Activated B cell treated with CpG ODN at 0.5 μM for 24 hours (primary cell): ENCODE results near the gene SPRR1A. TPM values are rescaled to one million over a fixed set of nuclear protein-coding genes. Genes with fewer than 3 reads are reported as not detected.

ENCODE experiments used
- ATAC-seq: fragments of 200-7000 bp; cut with Tn5 transposase; one replicate; pipeline ENCODE4 v1.10.0; 2021; ENCODE audit warnings: low read depth, mild to moderate bottlenecking, moderate library complexity
- CTCF ChIA-PET: fragments of 350-600 bp; sonication (Branson Sonifier 250); formaldehyde crosslinking; loops from one replicate; lab custom pipeline; 2021; ENCODE audit warnings: antibody characterized with exemption; lab: Charles Lee
- POLR2A ChIA-PET: fragments of 350-600 bp; sonication (Branson Sonifier 250); formaldehyde crosslinking; loops from one replicate; lab custom pipeline; 2021; ENCODE audit warnings: antibody characterized with exemption; lab: Charles Lee
- DNase-seq: peaks from one replicate; pipeline ENCODE4 v3.0.0; 2022
- H3K27ac Mint-ChIP-seq: one replicate; pipeline ENCODE4 v1.8.0; 2020; ENCODE audit warnings: mixed read lengths
- H3K27me3 Mint-ChIP-seq: one replicate; pipeline ENCODE4 v1.8.0; 2021; ENCODE audit warnings: mixed read lengths
- H3K36me3 Mint-ChIP-seq: one replicate; pipeline ENCODE4 v1.8.0; 2021; ENCODE audit warnings: low read depth, mixed read lengths
- H3K4me1 Mint-ChIP-seq: one replicate; pipeline ENCODE4 v1.8.0; 2021; ENCODE audit warnings: mixed read lengths
- H3K4me3 Mint-ChIP-seq: one replicate; pipeline ENCODE4 v1.8.0; 2020; ENCODE audit warnings: mild to moderate bottlenecking, mixed read lengths
- H3K9me3 Mint-ChIP-seq: one replicate; pipeline ENCODE4 v1.8.0; 2020; ENCODE audit warnings: mixed read lengths
- intact Hi-C: fragments of 100-400 bp; cut with micrococcal nuclease; formaldehyde crosslinking; loops from one replicate; pipeline ENCODE4 v1.15.1; 2024
- total RNA-seq: library from RNA; stranded (reverse); gene quantifications from 2 replicates; pipeline ENCODE4 v1.2.3, GENCODE V29; 2022
- TF ChIP-seq, protein P1 (sequence below): fragments of 200-600 bp; IDR thresholded peaks from one replicate; pipeline ENCODE4 v1.8.0; 2022; ENCODE audit warnings: antibody characterized with exemption, mild to moderate bottlenecking

The SPRR1A gene
- total RNA-seq, 1 donor from 2014 or later = not detected

DNA sequence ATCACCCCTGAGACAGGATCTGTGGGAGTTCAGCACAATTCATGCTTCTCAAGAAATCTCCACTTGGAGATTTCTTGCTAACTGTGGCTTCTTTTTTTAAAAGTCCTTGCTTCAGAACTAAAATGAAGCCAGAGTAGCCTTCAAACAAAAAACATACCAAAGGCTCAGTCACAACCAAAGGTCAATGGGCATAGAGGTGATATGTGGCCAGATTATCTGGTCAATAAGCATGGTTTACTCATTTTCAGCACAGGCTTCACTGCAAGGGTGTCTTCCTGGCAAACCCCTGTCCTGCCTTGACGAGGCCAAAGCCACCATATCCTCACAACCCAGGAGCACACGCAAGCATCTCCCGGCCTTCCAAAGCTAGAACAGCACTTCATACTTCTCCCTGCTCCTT is 24.6 kb upstream of the SPRR1A start:
- no peak for DNase-seq
- Mint-ChIP-seq H3K36me3 (no peaks in the 10 kb centered on the region), H3K9me3 (no peaks in the 10 kb centered on the region), H3K27me3 (no peaks in the 10 kb centered on the region), H3K27ac (no peak overlapping the region), H3K4me1 (peaks cover 8% of the 10 kb centered on the region), H3K4me3 (no peak overlapping the region)
- ChIA-PET POLR2A (no interaction called here), CTCF (no interaction called here)
- intact Hi-C loops = no loop called here
- no peak for ATAC-seq
- TF ChIP-seq, protein P1, sequence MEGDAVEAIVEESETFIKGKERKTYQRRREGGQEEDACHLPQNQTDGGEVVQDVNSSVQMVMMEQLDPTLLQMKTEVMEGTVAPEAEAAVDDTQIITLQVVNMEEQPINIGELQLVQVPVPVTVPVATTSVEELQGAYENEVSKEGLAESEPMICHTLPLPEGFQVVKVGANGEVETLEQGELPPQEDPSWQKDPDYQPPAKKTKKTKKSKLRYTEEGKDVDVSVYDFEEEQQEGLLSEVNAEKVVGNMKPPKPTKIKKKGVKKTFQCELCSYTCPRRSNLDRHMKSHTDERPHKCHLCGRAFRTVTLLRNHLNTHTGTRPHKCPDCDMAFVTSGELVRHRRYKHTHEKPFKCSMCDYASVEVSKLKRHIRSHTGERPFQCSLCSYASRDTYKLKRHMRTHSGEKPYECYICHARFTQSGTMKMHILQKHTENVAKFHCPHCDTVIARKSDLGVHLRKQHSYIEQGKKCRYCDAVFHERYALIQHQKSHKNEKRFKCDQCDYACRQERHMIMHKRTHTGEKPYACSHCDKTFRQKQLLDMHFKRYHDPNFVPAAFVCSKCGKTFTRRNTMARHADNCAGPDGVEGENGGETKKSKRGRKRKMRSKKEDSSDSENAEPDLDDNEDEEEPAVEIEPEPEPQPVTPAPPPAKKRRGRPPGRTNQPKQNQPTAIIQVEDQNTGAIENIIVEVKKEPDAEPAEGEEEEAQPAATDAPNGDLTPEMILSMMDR = no peak

DNA sequence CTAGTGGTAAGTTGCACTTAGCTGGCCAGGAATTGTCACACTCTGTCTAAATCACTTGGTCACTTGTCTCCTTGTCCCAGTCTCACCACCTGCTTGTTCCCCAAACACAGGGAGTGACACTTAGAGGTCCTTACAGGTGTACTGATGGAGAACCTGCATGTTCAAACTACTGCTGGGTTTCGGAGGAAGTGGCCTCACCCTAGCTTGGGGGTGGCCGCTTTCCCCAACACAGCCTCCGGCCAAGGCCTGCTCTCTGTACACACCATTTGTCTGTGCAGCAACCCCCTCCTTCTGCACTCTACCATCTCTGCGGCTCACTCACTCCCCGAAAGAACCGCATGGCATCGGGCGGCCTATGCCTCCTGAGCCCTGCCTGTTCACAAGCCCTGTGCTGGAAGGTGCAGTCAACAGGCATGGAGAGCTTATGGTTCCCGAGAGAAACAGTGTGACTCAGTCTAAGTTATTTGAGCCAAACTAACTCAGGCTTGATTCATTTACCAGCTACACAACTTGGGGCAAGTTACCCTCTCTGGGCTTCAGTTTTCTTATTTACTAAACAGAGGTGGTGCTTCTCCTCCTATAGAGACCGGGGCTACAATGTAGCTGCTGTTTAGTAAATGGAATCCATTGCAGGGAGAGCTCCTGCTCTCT is 24.0 kb upstream of the SPRR1A start:
- ChIA-PET CTCF (no interaction called here), POLR2A (no interaction called here)
- TF ChIP-seq, protein P1 = no peak
- Mint-ChIP-seq H3K27ac (no peak overlapping the region), H3K36me3 (no peaks in the 10 kb centered on the region), H3K9me3 (no peaks in the 10 kb centered on the region), H3K4me1 (peaks cover 8% of the 10 kb centered on the region), H3K27me3 (no peaks in the 10 kb centered on the region), H3K4me3 (no peak overlapping the region)
- intact Hi-C loops = no loop called here
- DNase-seq (no peak), ATAC-seq (no peak)

DNA sequence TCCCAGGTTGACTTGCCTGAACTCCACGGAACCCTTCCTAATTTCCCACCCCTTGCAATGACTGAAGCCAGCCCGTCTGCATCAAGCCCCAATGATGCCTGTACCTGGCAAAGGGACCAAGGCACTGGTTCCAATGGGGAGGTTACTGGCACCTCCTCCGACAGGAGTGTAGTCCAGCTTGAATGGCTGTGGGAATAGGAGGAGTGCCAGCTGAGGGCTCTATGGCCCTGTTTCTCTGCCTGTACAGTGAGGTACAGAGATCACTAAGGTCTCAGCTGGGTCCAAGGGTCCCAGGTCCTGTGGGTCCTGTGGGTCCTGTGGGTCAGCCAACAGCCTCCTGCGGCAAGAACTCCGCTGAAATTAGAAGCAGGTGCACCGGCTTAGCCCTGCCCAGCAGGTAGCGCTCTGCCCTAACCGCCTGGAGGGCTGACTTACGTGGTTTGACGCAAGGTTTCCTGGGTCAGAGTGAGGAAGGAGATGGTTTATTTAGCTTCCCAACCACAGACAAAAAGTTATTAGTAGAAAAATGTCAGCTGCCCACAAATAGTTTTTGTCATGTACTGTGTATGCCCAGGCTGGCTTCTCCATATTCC is 23.3 kb upstream of the SPRR1A start:
- Mint-ChIP-seq H3K9me3 (no peaks in the 10 kb centered on the region), H3K27ac (no peak overlapping the region), H3K27me3 (peaks cover 1% of the 10 kb centered on the region), H3K36me3 (no peaks in the 10 kb centered on the region), H3K4me1 (peaks cover 8% of the 10 kb centered on the region), H3K4me3 (no peak overlapping the region)
- intact Hi-C loops = no loop called here
- CTCF ChIA-PET = no interaction called here
- TF ChIP-seq, protein P1 = no peak
- ATAC-seq (no peak), DNase-seq (no peak)
- POLR2A ChIA-PET = no interaction called here

GRCh38 chr1:152961226-152961891 is 22.5 kb upstream of the SPRR1A start:
- ChIA-PET POLR2A (no interaction called here), CTCF (no interaction called here)
- Mint-ChIP-seq H3K27ac (no peak overlapping the region), H3K36me3 (no peaks in the 10 kb centered on the region), H3K9me3 (no peaks in the 10 kb centered on the region), H3K4me1 (peaks cover 8% of the 10 kb centered on the region), H3K4me3 (no peak overlapping the region), H3K27me3 (peaks cover 2% of the 10 kb centered on the region)
- intact Hi-C loops = no loop called here
- no peak for DNase-seq
- no peak for ATAC-seq
- TF ChIP-seq, protein P1 = no peak

DNA sequence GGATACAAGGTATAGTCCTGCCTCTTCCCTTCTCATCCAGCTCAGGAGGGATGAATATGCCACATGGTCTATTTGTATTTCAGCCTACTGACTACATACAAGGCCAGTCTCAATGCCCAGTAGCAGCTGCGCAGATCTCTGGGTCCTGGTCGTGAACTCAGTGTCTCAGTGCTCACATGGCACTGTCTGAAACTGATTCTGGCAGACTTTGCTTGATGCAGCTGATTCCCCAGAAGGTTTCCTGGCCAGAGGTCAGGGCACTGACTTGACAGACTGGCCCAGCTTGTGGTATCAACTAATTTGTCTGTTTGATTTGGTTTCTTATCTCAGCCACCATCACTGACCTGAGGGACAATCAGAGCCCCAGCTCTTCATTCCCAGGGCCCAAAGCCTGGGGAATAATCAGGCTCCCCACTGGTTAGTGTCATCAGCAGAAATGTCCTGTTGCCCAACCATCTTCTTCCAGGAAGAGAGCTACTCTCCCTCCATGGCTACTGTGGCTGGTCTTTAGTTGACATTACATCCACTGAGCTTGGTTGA is 20.9 kb upstream of the SPRR1A start:
- no peaks in the 10 kb centered on the region for H3K9me3 Mint-ChIP-seq
- ChIA-PET CTCF (no interaction called here), POLR2A (no interaction called here)
- intact Hi-C loops = no loop called here
- no peak overlapping the region for H3K27ac Mint-ChIP-seq
- peaks cover 2% of the 10 kb centered on the region for H3K27me3 Mint-ChIP-seq
- no peak for DNase-seq
- peaks cover 8% of the 10 kb centered on the region for H3K4me1 Mint-ChIP-seq
- ATAC-seq = no peak
- TF ChIP-seq, protein P1 = no peak
- H3K36me3 Mint-ChIP-seq = no peaks in the 10 kb centered on the region
- H3K4me3 Mint-ChIP-seq = no peak overlapping the region
